Heart left ventricle (tissue), 16 donors: Measurements from ENCODE around the gene FRS2. TPM values are rescaled to one million over a fixed set of nuclear protein-coding genes. Genes with fewer than 3 reads are reported as not detected.

ENCODE experiments used
- ATAC-seq, 4 donors: fragments of 200-7000 bp; cut with Tn5 transposase; one replicate each; pipeline ENCODE4 v1.9.1; 2020 to 2022; ENCODE audit warnings: moderate library complexity in 4 of 4, mild to moderate bottlenecking in 3 of 4, moderate number of reproducible peaks in 1 of 4
- DNase-seq, 5 donors: peaks; one replicate each; pipeline ENCODE4 v3.0.0-alpha.2; 2020
- H3K27ac ChIP-seq, 12 donors: fragments of 200-600 bp; sonication (generic) in 4 of 12; one replicate each; pipeline versions ENCODE4 v1.5.0 to v1.8.0; 2016 to 2022; ENCODE audit warnings: mild to moderate bottlenecking in 2 of 12
- H3K27me3 ChIP-seq, 9 donors: fragments of 200-600 bp; sonication (generic) in 2 of 9; one replicate each; pipeline versions ENCODE4 v1.5.1 to v1.8.0; 2016 to 2022; ENCODE audit warnings: mild to moderate bottlenecking in 3 of 9
- H3K36me3 ChIP-seq, 9 donors: fragments of 200-600 bp; sonication (generic) in 2 of 9; one replicate each; pipeline versions ENCODE4 v1.5.0 to v1.8.0; 2018 to 2022; ENCODE audit warnings: mild to moderate bottlenecking in 2 of 9
- H3K4me1 ChIP-seq, 12 donors: fragments of 200-600 bp; sonication (generic) in 4 of 12; one replicate each; pipeline versions ENCODE4 v1.5.0 to v1.8.0; 2016 to 2022; ENCODE audit warnings: mild to moderate bottlenecking in 3 of 12
- H3K4me3 ChIP-seq, 12 donors: fragments of 200-600 bp; sonication (generic) in 4 of 12; one replicate each; pipeline versions ENCODE4 v1.5.0 to v1.8.0; 2017 to 2022; ENCODE audit warnings: mild to moderate bottlenecking in 9 of 12, moderate library complexity in 4 of 12
- H3K9me3 ChIP-seq, 12 donors: fragments of 200-600 bp; sonication (generic) in 4 of 12; one replicate each; pipeline versions ENCODE4 v1.5.0 to v1.8.0; 2016 to 2022; ENCODE audit warnings: mild to moderate bottlenecking in 1 of 12
- POLR2A ChIP-seq, 2 donors: fragments of 450-650 bp; IDR thresholded peaks; one replicate each; pipeline ENCODE4 v1.6.1; 2017; ENCODE audit warnings: antibody characterized with exemption in 2 of 2, mild to moderate bottlenecking in 2 of 2, moderate library complexity in 2 of 2
- WGBS, 4 donors: extraction: QIAGEN DNeasy Blood & Tissue Kit in 2 of 4; methylation state at CpG; one replicate each; pipeline versions ENCODE4 v1.1.5 to v1.1.7; 2013 to 2018; 5-methylcytosine and 5-hydroxymethylcytosine counted together
- intact Hi-C, 10 donors: fragments of 100-400 bp; cut with DNase I; formaldehyde crosslinking; loops; one replicate each; pipeline versions ENCODE4 v1.11.1 to v1.14.2; 2022
- polyA plus RNA-seq, 2 donors: library from polyadenylated mRNA; stranded (reverse); fragments of 200-250 nt; gene quantifications; one replicate each; pipeline ENCODE4 v1.2.3, GENCODE V29; 2013
- total RNA-seq, 9 donors: library from RNA; depleted of rRNA in 2 of 9; stranded (reverse); fragments of >200 nt in 2 of 9; fragmentation: NEBNext Ultra II Directional in 3 of 9; extraction: Animal tissue kit (Norgen Biotek cat#: 25700) in 3 of 9; gene quantifications; one replicate each; pipeline versions ENCODE4 v1.1.0 to v1.2.4, GENCODE V29; 2016 to 2023
- TF ChIP-seq, protein P1 (sequence below), 12 donors: fragments of 200-600 bp; sonication (generic) in 4 of 12; IDR thresholded peaks; one replicate each; pipeline versions ENCODE4 v1.5.0 to v1.8.0; 2018 to 2022; ENCODE audit warnings: antibody characterized with exemption in 12 of 12, mild to moderate bottlenecking in 5 of 12
- donor health status: ischemic (EF 13 %, LVEDD 7.1; RV severe dilation, severe dysfunction).
- donor health status: healthy with polysubstance abuse.
- donor health status: DM: no; HTN: yes; CAD: no.
- donor health status: DM: no; HTN: no; CAD: no.
- donor health status: ischemic (EF 25% LVEDD 6.9; RV normal size, moderate dysfunction).
- donor health status: ischemic (EF 25% LVEDD 5.7; RV mildly dilated, moderate dysfunction).
- donor health status: healthy.
- donor health status: DM: yes; HTN: yes; CAD: no.
- donor health status: ischemic (EF 35%, LVEDD 5.7; RV mildly dilated, moderate dysfunction).
- donor health status: nonischemic (EF 11% LVEDD 7.7; RV severe dilation, severe dysfunction).
- donor health status: DM: yes; HTN: yes; CAD: no.
- donor health status: PGD.
- donor health status: ischemic (EF 29% LVEDD 5.4; RV normal size, mild dysfunction).
- donor health status: nonischemic (EF 23%, LVEDD 6.1; RV moderate dilation, normal function).

The FRS2 gene
- total and polyA plus RNA-seq, 11 donors = 2.6 to 33.9 (median 20.3) TPM

DNA sequence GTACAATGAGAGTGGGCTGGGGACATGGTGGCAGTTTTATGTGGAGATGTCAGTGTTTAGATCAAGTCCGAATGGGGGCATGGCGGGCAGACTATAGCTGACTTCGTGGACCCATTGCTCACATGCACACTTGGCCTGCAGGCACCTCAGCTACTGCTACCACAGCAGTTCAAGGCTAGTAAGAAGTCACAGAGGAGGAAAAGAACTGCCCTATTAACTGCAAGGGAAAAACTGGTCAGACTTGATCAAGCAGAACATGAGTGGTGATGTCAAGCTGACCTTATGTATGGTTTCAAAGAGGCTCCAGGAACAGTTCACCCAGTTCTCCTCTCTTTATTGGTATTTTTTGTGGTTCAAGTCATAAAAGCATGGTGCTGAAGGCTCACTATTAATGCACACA, 30.2 kb upstream of the FRS2 start:
- H3K9me3 ChIP-seq = no peaks in the 10 kb centered on the region
- H3K36me3 ChIP-seq = no peaks in the 10 kb centered on the region
- no peaks in the 10 kb centered on the region for H3K27me3 ChIP-seq
- no peak overlapping the region for H3K4me3 ChIP-seq
- ATAC-seq = no peak
- H3K27ac ChIP-seq = no peak overlapping the region
- TF ChIP-seq, protein P1, sequence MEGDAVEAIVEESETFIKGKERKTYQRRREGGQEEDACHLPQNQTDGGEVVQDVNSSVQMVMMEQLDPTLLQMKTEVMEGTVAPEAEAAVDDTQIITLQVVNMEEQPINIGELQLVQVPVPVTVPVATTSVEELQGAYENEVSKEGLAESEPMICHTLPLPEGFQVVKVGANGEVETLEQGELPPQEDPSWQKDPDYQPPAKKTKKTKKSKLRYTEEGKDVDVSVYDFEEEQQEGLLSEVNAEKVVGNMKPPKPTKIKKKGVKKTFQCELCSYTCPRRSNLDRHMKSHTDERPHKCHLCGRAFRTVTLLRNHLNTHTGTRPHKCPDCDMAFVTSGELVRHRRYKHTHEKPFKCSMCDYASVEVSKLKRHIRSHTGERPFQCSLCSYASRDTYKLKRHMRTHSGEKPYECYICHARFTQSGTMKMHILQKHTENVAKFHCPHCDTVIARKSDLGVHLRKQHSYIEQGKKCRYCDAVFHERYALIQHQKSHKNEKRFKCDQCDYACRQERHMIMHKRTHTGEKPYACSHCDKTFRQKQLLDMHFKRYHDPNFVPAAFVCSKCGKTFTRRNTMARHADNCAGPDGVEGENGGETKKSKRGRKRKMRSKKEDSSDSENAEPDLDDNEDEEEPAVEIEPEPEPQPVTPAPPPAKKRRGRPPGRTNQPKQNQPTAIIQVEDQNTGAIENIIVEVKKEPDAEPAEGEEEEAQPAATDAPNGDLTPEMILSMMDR (IDR thresholded peaks at IDR 0.05) = no peak
- TF ChIP-seq POLR2A (IDR thresholded peaks at IDR 0.05) = no peak
- peaks cover 0 to 4% (median 0%) of the 10 kb centered on the region in 12 donors for H3K4me1 ChIP-seq
- DNase-seq = no peak
- 84 to 93% (median 91%) methylated on average over 3 of the region's 3 CpGs for WGBS, 4 donors
- intact Hi-C loops = no loop called here

DNA sequence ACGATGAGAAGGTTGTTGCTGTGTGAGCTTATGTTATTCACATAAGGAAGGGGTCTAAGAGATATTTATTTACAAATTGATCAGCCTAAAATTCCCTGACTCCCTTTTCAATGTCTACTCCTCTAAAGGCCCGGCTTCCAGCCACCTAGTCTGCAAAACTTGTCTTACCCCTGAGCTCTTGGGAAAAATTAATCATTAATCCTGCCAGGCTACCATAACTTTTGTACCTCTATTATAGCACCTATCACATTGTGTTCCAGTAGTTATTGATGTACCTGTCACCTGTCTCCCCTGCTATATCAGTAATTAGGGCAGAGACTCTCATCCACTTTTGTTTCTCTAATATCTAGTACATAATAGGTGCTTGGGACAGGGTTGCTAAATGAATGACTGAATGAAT, 29.3 kb upstream of the FRS2 start:
- Histone ChIP-seq H3K4me3 (no peak overlapping the region), H3K4me1 (peaks cover 0 to 3% (median 0%) of the 10 kb centered on the region in 12 donors), H3K27ac (no peak overlapping the region), H3K27me3 (no peaks in the 10 kb centered on the region), H3K36me3 (no peaks in the 10 kb centered on the region), H3K9me3 (no peaks in the 10 kb centered on the region)
- no peak for ATAC-seq
- TF ChIP-seq, protein P1 (IDR thresholded peaks at IDR 0.05) = no peak
- TF ChIP-seq POLR2A (IDR thresholded peaks at IDR 0.05) = no peak
- intact Hi-C loops = no loop called here
- no peak for DNase-seq
- WGBS, 4 donors = 78 to 87% (median 84%) methylated on average over 2 of the region's 2 CpGs

DNA sequence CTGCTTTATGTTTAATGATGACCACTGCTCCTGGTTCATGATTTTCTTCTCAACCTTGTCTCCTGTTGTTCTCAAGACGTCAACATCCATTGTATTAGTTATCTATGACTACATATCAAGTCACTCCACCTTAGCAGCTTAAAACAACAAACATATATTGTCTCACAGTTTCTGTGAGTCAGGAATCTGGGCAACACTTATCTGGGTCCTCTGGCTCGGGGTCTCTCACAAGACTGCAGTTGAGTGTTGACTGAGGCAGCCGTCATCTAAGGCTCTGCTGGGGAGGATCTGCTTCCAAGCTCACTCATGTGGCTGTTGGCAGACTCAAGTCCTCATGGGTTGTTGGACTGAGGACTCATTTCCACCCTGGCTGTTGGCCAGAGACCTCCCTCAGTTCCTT, 27.3 kb upstream of the FRS2 start:
- H3K9me3 ChIP-seq = no peaks in the 10 kb centered on the region
- ATAC-seq (no peak), DNase-seq (no peak)
- no peaks in the 10 kb centered on the region for H3K27me3 ChIP-seq
- TF ChIP-seq, protein P1 (IDR thresholded peaks at IDR 0.05) = no peak
- no peak for TF ChIP-seq POLR2A (IDR thresholded peaks at IDR 0.05)
- no peaks in the 10 kb centered on the region for H3K36me3 ChIP-seq
- WGBS, 4 donors = 53 to 69% (median 62%) methylated on average over 3 of the region's 3 CpGs
- intact Hi-C loops = no loop called here
- H3K4me3 ChIP-seq = no peak overlapping the region
- no peak overlapping the region for H3K27ac ChIP-seq
- H3K4me1 ChIP-seq = no peaks in the 10 kb centered on the region

DNA sequence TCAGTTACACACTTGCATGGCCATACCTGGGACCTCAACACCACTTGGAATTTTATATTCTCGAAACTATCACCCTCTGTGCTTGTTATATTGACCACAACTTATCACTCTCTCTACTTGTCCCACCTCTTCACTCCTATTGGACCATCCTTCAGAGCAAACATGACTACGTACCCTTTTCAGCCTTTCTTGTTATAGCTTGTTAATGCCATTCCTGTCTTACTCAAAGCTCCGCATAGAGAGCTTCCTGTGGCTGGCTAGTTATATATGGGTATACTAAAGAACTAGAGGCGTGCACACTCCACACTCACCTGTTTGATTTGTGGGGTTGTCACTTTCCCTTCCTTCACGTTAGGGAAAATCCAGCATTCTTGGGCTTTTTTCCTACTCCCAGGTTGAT, 26.3 kb upstream of the FRS2 start:
- Histone ChIP-seq H3K27me3 (no peaks in the 10 kb centered on the region), H3K27ac (no peak overlapping the region), H3K4me1 (no peaks in the 10 kb centered on the region), H3K36me3 (no peaks in the 10 kb centered on the region), H3K4me3 (no peak overlapping the region), H3K9me3 (no peaks in the 10 kb centered on the region)
- intact Hi-C loops = no loop called here
- DNase-seq (no peak), ATAC-seq (no peak)
- TF ChIP-seq POLR2A (IDR thresholded peaks at IDR 0.05) = no peak
- TF ChIP-seq, protein P1 (IDR thresholded peaks at IDR 0.05) = no peak
- 87 to 91% (median 89%) methylated on average over 5 of the region's 5 CpGs for WGBS, 4 donors
